ENCODE results near the gene PSME3IP1.

DNA sequence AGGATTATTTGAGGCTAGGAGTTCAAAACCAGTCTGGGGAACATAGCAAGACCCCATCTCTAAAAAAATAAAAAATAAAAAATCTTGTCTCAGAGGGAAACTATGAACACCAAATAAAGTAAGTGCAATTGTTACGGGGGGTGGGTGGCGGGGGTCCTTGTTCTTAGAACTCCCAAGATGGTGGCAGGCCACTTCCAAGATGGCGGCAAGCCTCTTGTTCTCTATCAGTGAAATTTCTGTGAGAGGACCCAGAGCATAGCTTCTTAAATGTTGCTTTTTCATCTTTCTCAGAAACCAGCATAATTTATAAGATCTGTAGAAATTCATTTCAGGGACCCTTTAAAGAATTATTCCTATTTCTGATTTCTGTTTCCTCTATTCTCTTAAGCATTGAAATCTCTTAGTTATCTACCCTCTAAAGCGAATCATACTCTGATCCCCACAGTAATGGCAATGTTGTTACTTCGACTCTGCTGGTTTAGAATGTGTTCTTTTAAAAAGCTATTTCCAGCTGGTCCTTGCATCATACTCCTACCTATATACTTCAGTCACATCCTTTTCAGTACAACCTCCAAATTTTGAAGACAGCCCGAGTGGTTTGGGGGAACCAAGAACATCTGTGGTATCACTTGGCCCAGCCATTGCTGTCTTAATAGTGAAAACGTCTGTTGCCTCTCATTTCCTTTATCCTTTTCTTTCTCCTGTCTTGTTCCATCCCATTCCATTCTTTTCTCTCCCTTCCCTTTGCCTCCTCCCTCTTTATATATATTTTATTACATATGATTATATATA is 16.5 kb upstream of the PSME3IP1 start:
- TF ChIP-seq, protein P1, sequence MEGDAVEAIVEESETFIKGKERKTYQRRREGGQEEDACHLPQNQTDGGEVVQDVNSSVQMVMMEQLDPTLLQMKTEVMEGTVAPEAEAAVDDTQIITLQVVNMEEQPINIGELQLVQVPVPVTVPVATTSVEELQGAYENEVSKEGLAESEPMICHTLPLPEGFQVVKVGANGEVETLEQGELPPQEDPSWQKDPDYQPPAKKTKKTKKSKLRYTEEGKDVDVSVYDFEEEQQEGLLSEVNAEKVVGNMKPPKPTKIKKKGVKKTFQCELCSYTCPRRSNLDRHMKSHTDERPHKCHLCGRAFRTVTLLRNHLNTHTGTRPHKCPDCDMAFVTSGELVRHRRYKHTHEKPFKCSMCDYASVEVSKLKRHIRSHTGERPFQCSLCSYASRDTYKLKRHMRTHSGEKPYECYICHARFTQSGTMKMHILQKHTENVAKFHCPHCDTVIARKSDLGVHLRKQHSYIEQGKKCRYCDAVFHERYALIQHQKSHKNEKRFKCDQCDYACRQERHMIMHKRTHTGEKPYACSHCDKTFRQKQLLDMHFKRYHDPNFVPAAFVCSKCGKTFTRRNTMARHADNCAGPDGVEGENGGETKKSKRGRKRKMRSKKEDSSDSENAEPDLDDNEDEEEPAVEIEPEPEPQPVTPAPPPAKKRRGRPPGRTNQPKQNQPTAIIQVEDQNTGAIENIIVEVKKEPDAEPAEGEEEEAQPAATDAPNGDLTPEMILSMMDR (IDR thresholded peaks at IDR 0.05; ENCODE audit: low read length): no peak
- no peak for TF ChIP-seq EZH2 (IDR thresholded peaks at IDR 0.05; ENCODE audit: borderline replicate concordance, low read length)

Measured in OCI-LY1 (cell line).